Measurements from ENCODE around the gene GATB.

Gene GATB

GRCh38 chr4:151657896-151658295 lies 102.9 kb downstream of the GATB start:
- Histone ChIP-seq H3K4me3 (ENCODE audit: low read length) (no peak overlapping the region), H3K4me1 (ENCODE audit: control insufficient read depth, low read depth, low read length) (no peaks in the 10 kb centered on the region), H3K27ac (ENCODE audit: low read length) (no peak overlapping the region), H3K9ac (ENCODE audit: low read length) (no peak overlapping the region), H3K9me3 (ENCODE audit: control insufficient read depth, low read depth, low read length) (no peaks in the 10 kb centered on the region), H3K27me3 (ENCODE audit: control insufficient read depth, insufficient read depth, low read length) (no peaks in the 10 kb centered on the region), H3K36me3 (ENCODE audit: control insufficient read depth, low read depth, low read length) (peaks cover 21% of the 10 kb centered on the region)

- no peak overlapping the region for H3K9ac ChIP-seq (ENCODE audit: low read length)
- no peaks in the 10 kb centered on the region for H3K4me1 ChIP-seq (ENCODE audit: control insufficient read depth, low read depth, low read length)
- peaks cover 19% of the 10 kb centered on the region for H3K36me3 ChIP-seq (ENCODE audit: control insufficient read depth, low read depth, low read length)
- H3K4me3 ChIP-seq (ENCODE audit: low read length) = no peak overlapping the region
- no peak overlapping the region for H3K27ac ChIP-seq (ENCODE audit: low read length)
- no peaks in the 10 kb centered on the region for H3K9me3 ChIP-seq (ENCODE audit: control insufficient read depth, low read depth, low read length)
- no peaks in the 10 kb centered on the region for H3K27me3 ChIP-seq (ENCODE audit: control insufficient read depth, insufficient read depth, low read length)
These were observed 104.7 kb downstream of the GATB start for GRCh38 chr4:151656058-151656457.

GRCh38 chr4:151653548-151653918 lies 107.3 kb downstream of the GATB start:
- Histone ChIP-seq H3K4me1 (ENCODE audit: control insufficient read depth, low read depth, low read length) (no peaks in the 10 kb centered on the region), H3K27ac (ENCODE audit: low read length) (no peak overlapping the region), H3K9me3 (ENCODE audit: control insufficient read depth, low read depth, low read length) (no peaks in the 10 kb centered on the region), H3K9ac (ENCODE audit: low read length) (no peak overlapping the region), H3K4me3 (ENCODE audit: low read length) (no peak overlapping the region), H3K36me3 (ENCODE audit: control insufficient read depth, low read depth, low read length) (peaks cover 22% of the 10 kb centered on the region), H3K27me3 (ENCODE audit: control insufficient read depth, insufficient read depth, low read length) (no peaks in the 10 kb centered on the region)

GRCh38 chr4:151652841-151653547 lies 107.8 kb downstream of the GATB start:
- Histone ChIP-seq H3K4me3 (ENCODE audit: low read length) (no peak overlapping the region), H3K27ac (ENCODE audit: low read length) (no peak overlapping the region), H3K36me3 (ENCODE audit: control insufficient read depth, low read depth, low read length) (peaks cover 16% of the 10 kb centered on the region), H3K9me3 (ENCODE audit: control insufficient read depth, low read depth, low read length) (no peaks in the 10 kb centered on the region), H3K27me3 (ENCODE audit: control insufficient read depth, insufficient read depth, low read length) (no peaks in the 10 kb centered on the region), H3K4me1 (ENCODE audit: control insufficient read depth, low read depth, low read length) (no peaks in the 10 kb centered on the region), H3K9ac (ENCODE audit: low read length) (no peak overlapping the region)

GRCh38 chr4:151651496-151651895 lies 109.3 kb downstream of the GATB start:
- H3K4me3 ChIP-seq (ENCODE audit: low read length) = no peak overlapping the region
- H3K36me3 ChIP-seq (ENCODE audit: control insufficient read depth, low read depth, low read length) = peaks cover 6% of the 10 kb centered on the region
- no peak overlapping the region for H3K27ac ChIP-seq (ENCODE audit: low read length)
- H3K27me3 ChIP-seq (ENCODE audit: control insufficient read depth, insufficient read depth, low read length) = no peaks in the 10 kb centered on the region
- no peaks in the 10 kb centered on the region for H3K9me3 ChIP-seq (ENCODE audit: control insufficient read depth, low read depth, low read length)
- H3K4me1 ChIP-seq (ENCODE audit: control insufficient read depth, low read depth, low read length) = no peaks in the 10 kb centered on the region
- H3K9ac ChIP-seq (ENCODE audit: low read length) = no peak overlapping the region

GRCh38 chr4:151649479-151649878 lies 111.3 kb downstream of the GATB start:
- Histone ChIP-seq H3K27me3 (ENCODE audit: control insufficient read depth, insufficient read depth, low read length) (no peaks in the 10 kb centered on the region), H3K9ac (ENCODE audit: low read length) (no peak overlapping the region), H3K27ac (ENCODE audit: low read length) (no peak overlapping the region), H3K4me1 (ENCODE audit: control insufficient read depth, low read depth, low read length) (peaks cover 3% of the 10 kb centered on the region), H3K36me3 (ENCODE audit: control insufficient read depth, low read depth, low read length) (peaks cover 6% of the 10 kb centered on the region), H3K9me3 (ENCODE audit: control insufficient read depth, low read depth, low read length) (no peaks in the 10 kb centered on the region), H3K4me3 (ENCODE audit: low read length) (no peak overlapping the region)

- Histone ChIP-seq H3K27ac (ENCODE audit: low read length) (no peak overlapping the region), H3K4me3 (ENCODE audit: low read length) (no peak overlapping the region), H3K4me1 (ENCODE audit: control insufficient read depth, low read depth, low read length) (peaks cover 3% of the 10 kb centered on the region), H3K36me3 (ENCODE audit: control insufficient read depth, low read depth, low read length) (peaks cover 6% of the 10 kb centered on the region), H3K9me3 (ENCODE audit: control insufficient read depth, low read depth, low read length) (no peaks in the 10 kb centered on the region), H3K9ac (ENCODE audit: low read length) (no peak overlapping the region), H3K27me3 (ENCODE audit: control insufficient read depth, insufficient read depth, low read length) (no peaks in the 10 kb centered on the region)
These were observed 114.5 kb downstream of the GATB start for GRCh38 chr4:151646322-151646721.

GRCh38 chr4:151644622-151645021 lies 116.2 kb downstream of the GATB start:
- no peak overlapping the region for H3K27ac ChIP-seq (ENCODE audit: low read length)
- no peaks in the 10 kb centered on the region for H3K27me3 ChIP-seq (ENCODE audit: control insufficient read depth, insufficient read depth, low read length)
- peaks cover 3% of the 10 kb centered on the region for H3K36me3 ChIP-seq (ENCODE audit: control insufficient read depth, low read depth, low read length)
- peaks cover 3% of the 10 kb centered on the region for H3K4me1 ChIP-seq (ENCODE audit: control insufficient read depth, low read depth, low read length)
- H3K9ac ChIP-seq (ENCODE audit: low read length) = no peak overlapping the region
- H3K4me3 ChIP-seq (ENCODE audit: low read length) = no peak overlapping the region
- H3K9me3 ChIP-seq (ENCODE audit: control insufficient read depth, low read depth, low read length) = no peaks in the 10 kb centered on the region

GRCh38 chr4:151643564-151643963 lies 117.2 kb downstream of the GATB start:
- Histone ChIP-seq H3K9ac (ENCODE audit: low read length) (no peak overlapping the region), H3K36me3 (ENCODE audit: control insufficient read depth, low read depth, low read length) (no peaks in the 10 kb centered on the region), H3K9me3 (ENCODE audit: control insufficient read depth, low read depth, low read length) (no peaks in the 10 kb centered on the region), H3K27me3 (ENCODE audit: control insufficient read depth, insufficient read depth, low read length) (no peaks in the 10 kb centered on the region), H3K4me3 (ENCODE audit: low read length) (no peak overlapping the region), H3K4me1 (ENCODE audit: control insufficient read depth, low read depth, low read length) (peaks cover 3% of the 10 kb centered on the region), H3K27ac (ENCODE audit: low read length) (no peak overlapping the region)

GRCh38 chr4:151641983-151642382 lies 118.8 kb downstream of the GATB start:
- Histone ChIP-seq H3K9ac (ENCODE audit: low read length) (no peak overlapping the region), H3K4me3 (ENCODE audit: low read length) (no peak overlapping the region), H3K4me1 (ENCODE audit: control insufficient read depth, low read depth, low read length) (peaks cover 3% of the 10 kb centered on the region), H3K36me3 (ENCODE audit: control insufficient read depth, low read depth, low read length) (no peaks in the 10 kb centered on the region), H3K27me3 (ENCODE audit: control insufficient read depth, insufficient read depth, low read length) (no peaks in the 10 kb centered on the region), H3K9me3 (ENCODE audit: control insufficient read depth, low read depth, low read length) (no peaks in the 10 kb centered on the region), H3K27ac (ENCODE audit: low read length) (no peak overlapping the region)

- peaks cover 2% of the 10 kb centered on the region for H3K4me1 ChIP-seq (ENCODE audit: control insufficient read depth, low read depth, low read length)
- no peaks in the 10 kb centered on the region for H3K9me3 ChIP-seq (ENCODE audit: control insufficient read depth, low read depth, low read length)
- H3K27ac ChIP-seq (ENCODE audit: low read length) = no peak overlapping the region
- H3K36me3 ChIP-seq (ENCODE audit: control insufficient read depth, low read depth, low read length) = no peaks in the 10 kb centered on the region
- no peak overlapping the region for H3K4me3 ChIP-seq (ENCODE audit: low read length)
- H3K9ac ChIP-seq (ENCODE audit: low read length) = no peak overlapping the region
- H3K27me3 ChIP-seq (ENCODE audit: control insufficient read depth, insufficient read depth, low read length) = no peaks in the 10 kb centered on the region
These were observed 119.6 kb downstream of the GATB start for GRCh38 chr4:151641167-151641566.

- Histone ChIP-seq H3K36me3 (ENCODE audit: control insufficient read depth, low read depth, low read length) (no peaks in the 10 kb centered on the region), H3K27ac (ENCODE audit: low read length) (no peak overlapping the region), H3K27me3 (ENCODE audit: control insufficient read depth, insufficient read depth, low read length) (no peaks in the 10 kb centered on the region), H3K4me3 (ENCODE audit: low read length) (no peak overlapping the region), H3K9ac (ENCODE audit: low read length) (no peak overlapping the region), H3K4me1 (ENCODE audit: control insufficient read depth, low read depth, low read length) (no peaks in the 10 kb centered on the region), H3K9me3 (ENCODE audit: control insufficient read depth, low read depth, low read length) (no peaks in the 10 kb centered on the region)
These were observed 120.4 kb downstream of the GATB start for GRCh38 chr4:151640381-151640780.
